Neural progenitor cell (in vitro differentiated cells): ENCODE measurements around the gene FZD10.

Experiments used
- CTCF ChIP-seq: fragments of 200-600 bp; sonication (generic); IDR thresholded peaks from 2 replicates; pipeline ENCODE4 v1.5.1; 2017; ENCODE audit warnings: antibody characterized with exemption, mild to moderate bottlenecking
- EZH2 ChIP-seq: fragments of 200-600 bp; sonication (generic); IDR thresholded peaks from 2 replicates; pipeline ENCODE4 v1.6.1; 2017; ENCODE audit warnings: antibody characterized with exemption, mild to moderate bottlenecking, moderate library complexity

- no peak for TF ChIP-seq CTCF
- TF ChIP-seq EZH2 = no peak
These were observed 45.0 kb upstream of the FZD10 start for GRCh38 chr12:130117233-130117632.
